CD4-positive, alpha-beta T cell (primary cell): ENCODE measurements around the gene LRRC2. TPM values are rescaled to one million over a fixed set of nuclear protein-coding genes. Genes with fewer than 3 reads are reported as not detected.

Experiments used
- ATAC-seq: fragments of 200-7000 bp; cut with Tn5 transposase; one replicate; pipeline ENCODE4 v1.10.0; 2022; ENCODE audit warnings: mild to moderate bottlenecking; ENCODE audit not compliant: poor library complexity
- CTCF ChIA-PET: fragments of 350-600 bp; sonication (Branson Sonifier 250); formaldehyde crosslinking; loops from one replicate; lab custom pipeline; 2021; ENCODE audit warnings: antibody characterized with exemption, inconsistent platforms; lab: Charles Lee
- POLR2A ChIA-PET: fragments of 350-600 bp; sonication (Branson Sonifier 250); formaldehyde crosslinking; loops from one replicate; lab custom pipeline; 2021; ENCODE audit warnings: antibody characterized with exemption, inconsistent platforms; lab: Charles Lee
- DNase-seq, 14 experiments: peaks; one replicate each; pipeline ENCODE4 v3.0.0-alpha.2; 2013 to 2020; ENCODE audit warnings: mixed read lengths in 2 of 14
- H3K27ac ChIP-seq, 2 donors: one replicate each; pipeline versions ENCODE4 v1.5.1 to v1.7.0; 2013; ENCODE audit warnings: low read length in 2 of 2, low read depth in 1 of 2, mild to moderate bottlenecking in 1 of 2
- H3K27me3 ChIP-seq, 2 experiments: 1 replicate in 1 of 2; 2 replicates in 1 of 2; pipeline versions ENCODE4 v1.6.1 to v1.7.0; 2013; ENCODE audit warnings: low read length in 2 of 2, control low read depth in 1 of 2, mild to moderate bottlenecking in 1 of 2, moderate library complexity in 1 of 2; ENCODE audit not compliant: insufficient read depth in 2 of 2, control insufficient read depth in 1 of 2
- H3K36me3 ChIP-seq: one replicate; pipeline ENCODE4 v1.6.1; 2013; ENCODE audit warnings: low read length, control low read depth; ENCODE audit not compliant: insufficient read depth
- H3K4me1 ChIP-seq: one replicate; pipeline ENCODE4 v1.6.1; 2013; ENCODE audit warnings: low read length, control low read depth; ENCODE audit not compliant: insufficient read depth
- H3K4me3 ChIP-seq: one replicate; pipeline ENCODE4 v1.5.1; 2013; ENCODE audit warnings: mild to moderate bottlenecking, low read length, moderate library complexity
- H3K9me3 ChIP-seq, 2 experiments: 1 replicate in 1 of 2; 2 replicates in 1 of 2; pipeline versions ENCODE4 v1.6.1 to v1.7.0; 2013; ENCODE audit warnings: low read length in 2 of 2, mild to moderate bottlenecking in 2 of 2, control low read depth in 1 of 2, moderate library complexity in 1 of 2; ENCODE audit not compliant: control insufficient read depth in 1 of 2, insufficient read depth in 1 of 2
- H3K27ac Mint-ChIP-seq: one replicate; pipeline ENCODE4 v1.8.0; 2020; ENCODE audit warnings: mixed read lengths
- H3K27me3 Mint-ChIP-seq: one replicate; pipeline ENCODE4 v1.8.0; 2021; ENCODE audit warnings: mixed read lengths
- H3K36me3 Mint-ChIP-seq: one replicate; pipeline ENCODE4 v1.8.0; 2021; ENCODE audit warnings: low read depth, mixed read lengths
- H3K4me1 Mint-ChIP-seq: one replicate; pipeline ENCODE4 v1.8.0; 2021; ENCODE audit warnings: low read depth, mixed read lengths
- H3K4me3 Mint-ChIP-seq: one replicate; pipeline ENCODE4 v1.8.0; 2020; ENCODE audit warnings: mild to moderate bottlenecking, mixed read lengths
- H3K9me3 Mint-ChIP-seq: one replicate; pipeline ENCODE4 v1.8.0; 2020; ENCODE audit warnings: mixed read lengths
- CTCF ChIP-seq: fragments of 200-600 bp; IDR thresholded peaks from one replicate; pipeline ENCODE4 v1.8.0; 2022; ENCODE audit warnings: antibody characterized with exemption, mild to moderate bottlenecking
- intact Hi-C, 2 experiments: fragments of 100-400 bp; cut with DNase I in 1 of 2; cut with micrococcal nuclease in 1 of 2; formaldehyde crosslinking; loops; one replicate each; pipeline versions ENCODE4 v1.15.1 to v1.9.0; 2023 to 2025; cut with DNase I, micrococcal nuclease
- total RNA-seq, 174 experiments: library from RNA in 2 of 174; stranded (reverse) in 2 of 174; gene quantifications; one replicate each; pipeline ENCODE4 v1.2.3 and lab custom pipeline; 2021 to 2026

Gene LRRC2
- total RNA-seq, 2 experiments from 2014 or later: 0.59 to 0.91 TPM

- DNase-seq: no peak
- H3K4me1 ChIP-seq: peaks cover 44% of the 10 kb centered on the region
- Mint-ChIP-seq H3K4me3 (no peak overlapping the region), H3K27me3 (no peaks in the 10 kb centered on the region), H3K27ac (peak overlapping the region; percentile 62), H3K4me1 (peaks cover 55% of the 10 kb centered on the region), H3K36me3 (no peaks in the 10 kb centered on the region), H3K9me3 (no peaks in the 10 kb centered on the region)
- no peaks in the 10 kb centered on the region for H3K36me3 ChIP-seq
- ChIA-PET CTCF (interaction anchor here (0.7 to 7.5 kb wide), 5 partner anchors 9 to 54 kb away, joined by 3 to 145 read pairs (median 4); no protein-coding TSS in a partner anchor), POLR2A (interaction anchor here (0.5 to 0.6 kb wide), 2 partner anchors 10 to 1758 kb away, joined by 3 to 4 read pairs; no protein-coding TSS in a partner anchor)
- TF ChIP-seq CTCF: no peak
- no peak overlapping the region for H3K4me3 ChIP-seq
- H3K9me3 ChIP-seq: no peaks in the 10 kb centered on the region
- intact Hi-C loops: no loop called here
- ATAC-seq: no peak
- no peaks in the 10 kb centered on the region for H3K27me3 ChIP-seq
- no peak overlapping the region for H3K27ac ChIP-seq
Measured at GRCh38 chr3:46542801-46543201, 23.3 kb downstream of the LRRC2 start.

GRCh38 chr3:46542344-46542743 lies 23.8 kb downstream of the LRRC2 start:
- H3K4me3 Mint-ChIP-seq: no peak overlapping the region
- no peak overlapping the region for H3K27ac ChIP-seq
- no peaks in the 10 kb centered on the region for H3K36me3 ChIP-seq
- H3K9me3 ChIP-seq: no peaks in the 10 kb centered on the region
- POLR2A ChIA-PET: interaction anchor here (0.6 kb wide), 1 partner anchor 1758 kb away, joined by 3 read pairs; no protein-coding TSS in a partner anchor
- H3K4me1 Mint-ChIP-seq: peaks cover 59% of the 10 kb centered on the region
- no peak overlapping the region for H3K4me3 ChIP-seq
- no peaks in the 10 kb centered on the region for H3K9me3 Mint-ChIP-seq
- CTCF ChIA-PET: interaction anchor here (0.7 to 7.5 kb wide), 5 partner anchors 9 to 54 kb away, joined by 3 to 145 read pairs (median 4); no protein-coding TSS in a partner anchor
- H3K36me3 Mint-ChIP-seq: no peaks in the 10 kb centered on the region
- no peak for ATAC-seq
- intact Hi-C loops: no loop called here
- H3K27me3 ChIP-seq: no peaks in the 10 kb centered on the region
- H3K27ac Mint-ChIP-seq: peak overlapping the region; percentile 95
- peaks cover 48% of the 10 kb centered on the region for H3K4me1 ChIP-seq
- TF ChIP-seq CTCF: no peak
- H3K27me3 Mint-ChIP-seq: no peaks in the 10 kb centered on the region
- DNase-seq: no peak

- Histone ChIP-seq H3K27me3 (no peaks in the 10 kb centered on the region), H3K4me3 (no peak overlapping the region), H3K36me3 (no peaks in the 10 kb centered on the region), H3K4me1 (peaks cover 52% of the 10 kb centered on the region), H3K27ac (no peak overlapping the region), H3K9me3 (no peaks in the 10 kb centered on the region)
- ChIA-PET CTCF (interaction anchor here (0.7 to 7.5 kb wide), 6 partner anchors 12 to 68 kb away, joined by 3 to 145 read pairs (median 3); no protein-coding TSS in a partner anchor), POLR2A (no interaction called here)
- peak overlapping the region; percentile 95 for H3K27ac Mint-ChIP-seq
- ATAC-seq (no peak), DNase-seq (no peak)
- H3K9me3 Mint-ChIP-seq: no peaks in the 10 kb centered on the region
- H3K27me3 Mint-ChIP-seq: no peaks in the 10 kb centered on the region
- H3K36me3 Mint-ChIP-seq: no peaks in the 10 kb centered on the region
- intact Hi-C loops: no loop called here
- peaks cover 61% of the 10 kb centered on the region for H3K4me1 Mint-ChIP-seq
- no peak for TF ChIP-seq CTCF
- no peak overlapping the region for H3K4me3 Mint-ChIP-seq
Measured at GRCh38 chr3:46541835-46542234, 24.3 kb downstream of the LRRC2 start.
